K562 treated with DMSO at 1 percent for 12 hours (cell line): ENCODE data around the gene LYRM4. TPM values are rescaled to one million over a fixed set of nuclear protein-coding genes. Genes with fewer than 3 reads are reported as not detected.

Source experiments
- total RNA-seq: library from RNA; unstranded; fragments of 300-600 nt; gene quantifications from 2 replicates; pipeline ENCODE4 v1.2.3, GENCODE V29; 2022; ENCODE audit not compliant: insufficient read depth

The LYRM4 gene
- 25.8 and 27.0 TPM in 2 replicates for total RNA-seq

DNA sequence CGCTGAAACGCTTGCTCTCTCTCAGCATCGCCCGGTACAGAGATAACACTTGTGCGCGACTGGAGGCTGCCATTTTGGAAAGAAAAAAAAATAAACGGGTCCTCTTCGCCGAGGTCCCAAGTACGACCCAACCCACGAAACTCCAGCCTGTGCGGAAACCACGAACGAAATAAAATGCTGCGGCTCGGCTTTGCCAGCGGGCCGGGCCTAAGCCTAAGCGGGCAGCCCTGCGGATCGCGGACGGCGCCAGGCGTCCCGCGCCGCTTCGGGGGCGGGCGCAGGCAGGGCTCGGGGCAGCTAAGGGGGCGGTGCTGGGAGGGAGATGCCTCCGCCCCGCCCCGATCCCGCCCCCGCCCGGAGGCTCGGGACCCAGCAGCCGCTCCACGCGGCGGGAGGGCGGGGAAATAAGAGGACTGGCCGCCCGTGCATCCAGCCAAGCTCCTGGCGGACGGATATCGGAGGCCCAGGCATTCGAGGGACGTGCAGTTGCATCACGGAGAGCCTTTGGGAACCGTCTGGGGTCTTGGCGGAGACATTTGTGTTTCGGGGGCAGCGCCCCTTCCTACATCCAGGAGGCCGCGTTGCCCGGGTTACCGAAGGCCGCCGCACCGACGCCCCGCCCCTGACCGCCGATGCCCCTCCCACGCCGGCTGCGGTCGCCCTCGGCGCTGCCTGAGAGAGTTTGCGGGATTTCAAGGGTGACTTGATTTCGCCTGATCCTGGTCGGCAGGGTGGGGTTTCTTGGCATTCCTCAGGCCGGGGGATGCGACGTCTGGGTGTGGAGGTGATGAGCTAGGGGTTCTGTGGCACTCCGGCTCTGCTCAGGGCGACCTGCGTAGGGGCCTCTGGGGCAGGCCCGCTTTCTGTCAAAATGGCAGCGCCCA, at the start of gene LYRM4, which contains the start of gene FARS2:
Gene LYRM4, minus strand, starts transcription at position 290 of the 884 bp plus-strand sequence. Its CDS starts 217 bp downstream, at position 73.
Gene FARS2, plus strand, starts transcription at position 853 of the 884 bp plus-strand sequence.

DNA sequence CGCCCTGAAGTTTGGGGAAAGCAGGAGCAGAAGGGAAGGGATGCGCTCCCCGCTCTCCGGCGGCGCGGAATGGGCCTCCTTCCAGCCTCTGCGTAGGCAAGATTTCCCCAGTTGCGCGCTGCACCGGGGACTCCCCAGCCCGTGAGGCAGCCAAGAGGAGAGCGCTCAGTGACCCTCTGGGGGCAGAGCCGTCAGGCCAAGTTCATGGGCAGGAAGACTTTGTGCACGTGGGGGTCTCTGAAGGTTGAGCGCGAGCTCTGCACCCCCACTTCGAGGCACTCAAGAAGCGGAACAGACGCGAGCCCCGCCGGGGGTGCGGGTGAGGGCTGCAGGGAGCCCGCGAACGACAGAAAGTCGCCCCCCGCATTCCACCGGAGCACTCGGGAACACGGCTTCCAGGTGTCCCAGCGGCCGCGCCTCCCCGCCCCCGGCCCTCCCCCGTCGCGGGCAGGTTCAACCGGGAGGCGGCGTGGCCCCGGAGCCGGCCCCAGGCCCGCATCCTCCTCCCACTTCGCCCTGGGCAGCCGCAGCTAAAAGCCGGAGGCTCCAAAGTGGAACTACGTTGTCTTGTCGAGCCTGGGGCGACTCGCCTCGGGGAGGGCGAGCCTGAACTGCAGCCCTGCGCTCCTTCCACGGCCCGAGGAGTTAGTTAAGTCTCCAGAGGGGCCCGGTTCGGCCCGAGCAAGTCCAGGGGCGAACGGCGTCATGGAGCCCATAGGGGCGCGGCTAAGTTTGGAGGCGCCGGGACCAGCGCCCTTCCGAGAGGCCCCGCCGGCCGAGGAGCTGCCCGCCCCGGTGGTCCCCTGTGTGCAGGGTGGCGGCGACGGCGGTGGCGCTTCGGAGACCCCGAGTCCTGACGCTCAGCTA, 175.7 kb downstream of the LYRM4 start, which contains the start of gene PPP1R3G:
Gene PPP1R3G, plus strand, starts transcription at position 561 of the 867 bp plus-strand sequence. Its CDS starts 145 bp downstream, at position 706.

Other genes starting within 250 kb of the LYRM4 start
- 0.31 TPM in 1 of 2 replicates, not detected in the other for gene PPP1R3G, start 175.6 kb downstream of the LYRM4 start, total RNA-seq
- 15.3 and 15.9 TPM in 2 replicates for gene FARS2, start 563 bp upstream of the LYRM4 start, total RNA-seq